ENCODE data around the gene CD2BP2.

Gene CD2BP2

GRCh38 chr16:30351586-30352419 lies 3.3 kb downstream of the CD2BP2 start:
- TF ChIP-seq, protein P1, sequence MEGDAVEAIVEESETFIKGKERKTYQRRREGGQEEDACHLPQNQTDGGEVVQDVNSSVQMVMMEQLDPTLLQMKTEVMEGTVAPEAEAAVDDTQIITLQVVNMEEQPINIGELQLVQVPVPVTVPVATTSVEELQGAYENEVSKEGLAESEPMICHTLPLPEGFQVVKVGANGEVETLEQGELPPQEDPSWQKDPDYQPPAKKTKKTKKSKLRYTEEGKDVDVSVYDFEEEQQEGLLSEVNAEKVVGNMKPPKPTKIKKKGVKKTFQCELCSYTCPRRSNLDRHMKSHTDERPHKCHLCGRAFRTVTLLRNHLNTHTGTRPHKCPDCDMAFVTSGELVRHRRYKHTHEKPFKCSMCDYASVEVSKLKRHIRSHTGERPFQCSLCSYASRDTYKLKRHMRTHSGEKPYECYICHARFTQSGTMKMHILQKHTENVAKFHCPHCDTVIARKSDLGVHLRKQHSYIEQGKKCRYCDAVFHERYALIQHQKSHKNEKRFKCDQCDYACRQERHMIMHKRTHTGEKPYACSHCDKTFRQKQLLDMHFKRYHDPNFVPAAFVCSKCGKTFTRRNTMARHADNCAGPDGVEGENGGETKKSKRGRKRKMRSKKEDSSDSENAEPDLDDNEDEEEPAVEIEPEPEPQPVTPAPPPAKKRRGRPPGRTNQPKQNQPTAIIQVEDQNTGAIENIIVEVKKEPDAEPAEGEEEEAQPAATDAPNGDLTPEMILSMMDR (IDR thresholded peaks at IDR 0.05), result no peak
- Histone ChIP-seq H3K9me3 (no peaks in the 10 kb centered on the region), H3K4me3 (ENCODE audit: low read depth in 1 of 2, low read length in 1 of 2) (no peak overlapping the region), H3K27ac (no peak overlapping the region), H3K36me3 (peaks cover 45% of the 10 kb centered on the region), H3K27me3 (no peaks in the 10 kb centered on the region), H3K4me1 (ENCODE audit: control insufficient read depth in 1 of 2, insufficient read depth in 1 of 2, low read depth in 1 of 2, low read length in 1 of 2) (peaks cover 24 to 27% of the 10 kb centered on the region in 2 experiments)

DNA sequence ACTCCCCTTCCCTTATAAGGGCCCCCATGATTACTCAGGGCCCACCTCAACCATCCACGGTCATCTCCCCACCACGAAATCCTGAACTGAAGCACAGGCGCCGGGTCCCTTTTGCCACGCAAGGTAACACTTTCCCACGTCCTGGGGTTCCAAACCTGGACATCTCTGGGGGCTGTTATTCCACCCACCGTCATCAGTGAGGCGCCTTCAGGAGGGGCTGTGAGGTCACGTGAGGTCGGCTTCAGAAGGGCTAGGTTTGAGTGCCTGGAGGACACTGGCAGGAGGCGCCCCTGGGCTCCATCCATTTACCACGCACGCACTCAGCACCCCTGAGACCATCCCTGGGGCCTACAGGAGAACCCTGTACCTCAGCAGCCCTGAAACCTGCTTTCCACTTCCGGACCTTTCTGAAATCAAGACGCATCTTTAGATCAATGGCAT lies 4.1 kb downstream of the CD2BP2 start:
- H3K4me1 ChIP-seq (ENCODE audit: control insufficient read depth in 1 of 2, insufficient read depth in 1 of 2, low read depth in 1 of 2, low read length in 1 of 2), result peaks cover 16 to 19% of the 10 kb centered on the region in 2 experiments

GRCh38 chr16:30350134-30350871 lies 4.8 kb downstream of the CD2BP2 start:
- Histone ChIP-seq H3K27ac (peak overlapping the region; percentile 35), H3K4me3 (ENCODE audit: low read depth in 1 of 2, low read length in 1 of 2) (no peak overlapping the region), H3K4me1 (ENCODE audit: control insufficient read depth in 1 of 2, insufficient read depth in 1 of 2, low read depth in 1 of 2, low read length in 1 of 2) (peaks cover 10 to 12% of the 10 kb centered on the region in 2 experiments), H3K9me3 (no peaks in the 10 kb centered on the region), H3K36me3 (peaks cover 44% of the 10 kb centered on the region), H3K27me3 (no peaks in the 10 kb centered on the region)
- TF ChIP-seq, protein P1 (IDR thresholded peaks at IDR 0.05), result no peak

More for the DNA sequence above, 4.1 kb downstream of the CD2BP2 start:
- Histone ChIP-seq H3K27me3 (no peaks in the 10 kb centered on the region), H3K9me3 (no peaks in the 10 kb centered on the region), H3K27ac (no peak overlapping the region), H3K36me3 (peaks cover 44% of the 10 kb centered on the region), H3K4me3 (ENCODE audit: low read depth in 1 of 2, low read length in 1 of 2) (no peak overlapping the region)
- TF ChIP-seq, protein P1 (IDR thresholded peaks at IDR 0.05), result no peak

DNA sequence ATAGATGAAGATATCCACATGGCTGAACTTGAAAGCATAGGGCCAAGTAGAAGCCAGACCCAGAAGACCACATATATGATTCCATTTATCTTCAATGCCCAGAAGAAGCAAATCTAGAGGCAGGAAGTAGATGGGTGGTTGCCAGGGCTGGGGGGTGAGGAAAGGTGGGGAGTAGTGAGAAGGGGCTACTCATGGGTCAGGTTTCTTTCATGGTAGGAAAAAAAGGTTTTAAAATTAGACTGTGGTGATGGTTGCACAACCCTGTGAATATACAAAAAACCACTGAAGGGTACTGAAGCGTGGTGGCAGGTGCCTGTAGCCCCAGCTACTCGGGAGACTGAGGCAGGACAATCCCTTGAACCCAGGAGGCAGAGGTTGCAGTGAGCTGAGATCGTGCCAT lies 5.4 kb downstream of the CD2BP2 start:
- TF ChIP-seq, protein P1 (IDR thresholded peaks at IDR 0.05), result no peak

GRCh38 chr16:30348929-30349328 lies 6.2 kb downstream of the CD2BP2 start:
- Histone ChIP-seq H3K27ac (no peak overlapping the region), H3K4me1 (ENCODE audit: control insufficient read depth in 1 of 2, insufficient read depth in 1 of 2, low read depth in 1 of 2, low read length in 1 of 2) (peaks cover 2 to 3% of the 10 kb centered on the region in 2 experiments)

More for the DNA sequence above, 5.4 kb downstream of the CD2BP2 start:
- H3K27ac ChIP-seq, result no peak overlapping the region
- H3K4me1 ChIP-seq (ENCODE audit: control insufficient read depth in 1 of 2, insufficient read depth in 1 of 2, low read depth in 1 of 2, low read length in 1 of 2), result peaks cover 10% of the 10 kb centered on the region in 2 experiments
- H3K9me3 ChIP-seq, result no peaks in the 10 kb centered on the region
- peaks cover 44% of the 10 kb centered on the region for H3K36me3 ChIP-seq
- H3K4me3 ChIP-seq (ENCODE audit: low read depth in 1 of 2, low read length in 1 of 2), result no peak overlapping the region
- H3K27me3 ChIP-seq, result no peaks in the 10 kb centered on the region

More at GRCh38 chr16:30348929-30349328, 6.2 kb downstream of the CD2BP2 start:
- H3K36me3 ChIP-seq, result peaks cover 43% of the 10 kb centered on the region
- no peaks in the 10 kb centered on the region for H3K27me3 ChIP-seq
- H3K9me3 ChIP-seq, result no peaks in the 10 kb centered on the region
- TF ChIP-seq, protein P1 (IDR thresholded peaks at IDR 0.05), result no peak
- no peak overlapping the region for H3K4me3 ChIP-seq (ENCODE audit: low read depth in 1 of 2, low read length in 1 of 2)

Data from neutrophil (primary cell).